ENCODE measurements around the gene MORC2.

Gene MORC2

GRCh38 chr22:30878516-30879414 is 89.8 kb downstream of the MORC2 start:
- no peak for DNase-seq (ENCODE audit: low read depth, low spot score)
- ChIA-PET POLR2A (no interaction called here), CTCF (interaction anchor here (2.3 to 3.2 kb wide), 2 partner anchors 11 to 42 kb away, joined by 6 to 18 read pairs; no protein-coding TSS in a partner anchor)
- TF ChIP-seq, protein P1, sequence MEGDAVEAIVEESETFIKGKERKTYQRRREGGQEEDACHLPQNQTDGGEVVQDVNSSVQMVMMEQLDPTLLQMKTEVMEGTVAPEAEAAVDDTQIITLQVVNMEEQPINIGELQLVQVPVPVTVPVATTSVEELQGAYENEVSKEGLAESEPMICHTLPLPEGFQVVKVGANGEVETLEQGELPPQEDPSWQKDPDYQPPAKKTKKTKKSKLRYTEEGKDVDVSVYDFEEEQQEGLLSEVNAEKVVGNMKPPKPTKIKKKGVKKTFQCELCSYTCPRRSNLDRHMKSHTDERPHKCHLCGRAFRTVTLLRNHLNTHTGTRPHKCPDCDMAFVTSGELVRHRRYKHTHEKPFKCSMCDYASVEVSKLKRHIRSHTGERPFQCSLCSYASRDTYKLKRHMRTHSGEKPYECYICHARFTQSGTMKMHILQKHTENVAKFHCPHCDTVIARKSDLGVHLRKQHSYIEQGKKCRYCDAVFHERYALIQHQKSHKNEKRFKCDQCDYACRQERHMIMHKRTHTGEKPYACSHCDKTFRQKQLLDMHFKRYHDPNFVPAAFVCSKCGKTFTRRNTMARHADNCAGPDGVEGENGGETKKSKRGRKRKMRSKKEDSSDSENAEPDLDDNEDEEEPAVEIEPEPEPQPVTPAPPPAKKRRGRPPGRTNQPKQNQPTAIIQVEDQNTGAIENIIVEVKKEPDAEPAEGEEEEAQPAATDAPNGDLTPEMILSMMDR (IDR thresholded peaks at IDR 0.05; ENCODE audit: insufficient read depth, low read length, missing control alignments) = no peak
- H3K4me3 ChIP-seq (ENCODE audit: low read depth, low read length) = no peak overlapping the region

DNA sequence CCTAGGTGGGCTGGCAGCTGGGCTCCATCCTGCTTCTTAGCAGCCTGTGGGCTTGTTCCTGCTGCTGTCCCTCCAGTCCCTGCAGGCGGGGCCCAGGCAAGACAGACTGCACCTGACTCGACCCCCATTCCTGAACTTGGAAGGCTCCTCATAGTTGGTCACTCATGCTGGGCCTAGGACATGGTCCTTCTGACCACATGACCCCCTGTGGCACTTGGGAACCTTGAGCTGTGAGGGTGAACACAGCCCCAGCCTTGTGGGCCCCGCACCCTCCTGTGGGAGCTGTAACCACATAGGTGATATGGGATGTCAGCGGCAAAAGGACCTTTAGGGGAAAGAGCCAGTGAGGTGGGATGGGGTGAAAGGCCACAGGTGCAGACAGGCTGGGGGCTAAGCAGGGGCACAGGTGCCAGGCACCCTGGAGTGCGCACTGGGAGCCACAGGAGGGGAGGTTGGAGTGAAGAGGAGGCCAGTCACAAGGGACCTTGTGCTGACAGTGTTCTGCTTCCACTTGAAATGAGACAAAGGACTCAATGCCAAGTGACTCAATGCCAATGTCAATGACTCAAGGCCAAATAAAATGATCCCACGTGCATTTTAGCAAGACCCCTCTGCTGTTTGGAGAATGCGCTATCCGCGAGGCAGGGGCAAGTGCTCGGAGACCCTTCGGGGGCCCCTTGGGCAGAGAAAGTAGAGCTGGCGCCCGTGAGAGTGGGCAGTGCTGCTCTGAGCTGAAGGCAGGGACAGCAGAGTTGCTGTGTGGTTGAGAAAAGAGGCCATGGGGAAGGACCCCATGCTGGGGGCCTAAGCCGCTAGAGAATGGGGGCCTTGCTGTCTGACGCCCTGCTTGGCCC is 90.7 kb downstream of the MORC2 start:
- ChIA-PET CTCF (interaction anchor here (2.3 to 3.2 kb wide), 2 partner anchors 12 to 42 kb away, joined by 6 to 18 read pairs; no protein-coding TSS in a partner anchor), POLR2A (no interaction called here)
- no peak for DNase-seq (ENCODE audit: low read depth, low spot score)
- TF ChIP-seq, protein P1 (IDR thresholded peaks at IDR 0.05; ENCODE audit: insufficient read depth, low read length, missing control alignments) = no peak
- no peak overlapping the region for H3K4me3 ChIP-seq (ENCODE audit: low read depth, low read length)

DNA sequence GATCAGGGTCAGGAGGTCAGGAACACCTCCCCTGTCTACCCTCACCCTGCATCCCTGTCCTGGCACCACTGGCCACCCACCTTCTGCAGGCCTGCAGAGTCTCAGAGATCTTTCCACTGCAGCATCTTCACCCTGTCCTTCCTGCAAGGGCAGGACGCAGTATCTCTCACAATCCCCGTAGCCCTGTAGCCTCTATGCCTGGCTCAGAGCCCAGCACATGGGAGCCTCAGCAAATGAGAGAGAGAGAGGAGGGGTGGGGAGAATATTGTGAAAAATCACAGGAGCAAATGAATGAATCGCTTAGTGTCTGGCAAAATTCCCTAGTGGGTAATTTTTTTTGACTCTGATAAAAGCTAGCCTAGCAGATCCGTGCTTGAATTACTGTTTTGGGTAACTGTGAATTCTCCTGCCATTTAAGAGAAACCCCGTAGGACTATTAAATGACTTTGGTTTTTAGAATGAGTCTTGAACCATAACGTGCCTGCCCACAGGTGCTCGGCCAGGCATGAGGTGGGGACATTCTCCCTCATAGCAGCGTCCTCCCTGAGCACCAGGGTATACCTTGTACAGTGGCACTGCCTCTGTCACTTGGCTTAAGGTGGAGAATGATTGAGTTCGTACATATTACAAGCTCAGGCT is 91.5 kb downstream of the MORC2 start:
- TF ChIP-seq, protein P1 (IDR thresholded peaks at IDR 0.05; ENCODE audit: insufficient read depth, low read length, missing control alignments) = no peak
- ChIA-PET CTCF (interaction anchor here (2.3 to 3.2 kb wide), 2 partner anchors 13 to 43 kb away, joined by 6 to 18 read pairs; no protein-coding TSS in a partner anchor), POLR2A (no interaction called here)
- H3K4me3 ChIP-seq (ENCODE audit: low read depth, low read length) = no peak overlapping the region
- no peak for DNase-seq (ENCODE audit: low read depth, low spot score)

DNA sequence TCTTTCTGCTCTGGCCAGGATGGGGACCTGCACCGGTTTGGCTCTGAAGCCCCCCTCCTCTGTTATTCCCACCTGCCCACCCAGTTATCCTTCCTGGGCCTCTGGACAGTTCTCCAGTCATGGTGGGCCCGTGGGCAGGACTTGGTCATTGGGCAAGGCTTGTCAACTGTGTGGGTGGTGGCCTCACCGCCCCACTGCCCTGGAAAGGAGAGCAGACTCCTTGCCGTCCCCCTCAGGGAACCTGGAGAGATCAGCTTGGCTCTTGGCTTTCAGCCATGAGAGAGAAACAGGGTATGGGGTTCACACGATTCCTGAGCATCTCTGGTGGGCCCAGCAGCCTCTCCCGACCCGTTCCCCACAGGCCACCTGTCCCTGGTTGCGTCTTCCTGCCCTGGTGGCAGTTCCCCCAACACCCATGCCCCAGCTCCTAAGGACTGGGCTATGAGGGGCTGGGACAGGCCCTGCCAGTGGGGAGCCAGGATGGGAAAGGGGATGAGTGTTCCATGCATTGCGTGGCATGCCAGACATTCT is 92.3 kb downstream of the MORC2 start:
- POLR2A ChIA-PET = no interaction called here
- TF ChIP-seq, protein P1 (IDR thresholded peaks at IDR 0.05; ENCODE audit: insufficient read depth, low read length, missing control alignments) = no peak
- no peak overlapping the region for H3K4me3 ChIP-seq (ENCODE audit: low read depth, low read length)
- CTCF ChIA-PET = interaction anchor here (2.3 to 3.2 kb wide), 2 partner anchors 14 to 44 kb away, joined by 6 to 18 read pairs; no protein-coding TSS in a partner anchor
- no peak for DNase-seq (ENCODE audit: low read depth, low spot score)

DNA sequence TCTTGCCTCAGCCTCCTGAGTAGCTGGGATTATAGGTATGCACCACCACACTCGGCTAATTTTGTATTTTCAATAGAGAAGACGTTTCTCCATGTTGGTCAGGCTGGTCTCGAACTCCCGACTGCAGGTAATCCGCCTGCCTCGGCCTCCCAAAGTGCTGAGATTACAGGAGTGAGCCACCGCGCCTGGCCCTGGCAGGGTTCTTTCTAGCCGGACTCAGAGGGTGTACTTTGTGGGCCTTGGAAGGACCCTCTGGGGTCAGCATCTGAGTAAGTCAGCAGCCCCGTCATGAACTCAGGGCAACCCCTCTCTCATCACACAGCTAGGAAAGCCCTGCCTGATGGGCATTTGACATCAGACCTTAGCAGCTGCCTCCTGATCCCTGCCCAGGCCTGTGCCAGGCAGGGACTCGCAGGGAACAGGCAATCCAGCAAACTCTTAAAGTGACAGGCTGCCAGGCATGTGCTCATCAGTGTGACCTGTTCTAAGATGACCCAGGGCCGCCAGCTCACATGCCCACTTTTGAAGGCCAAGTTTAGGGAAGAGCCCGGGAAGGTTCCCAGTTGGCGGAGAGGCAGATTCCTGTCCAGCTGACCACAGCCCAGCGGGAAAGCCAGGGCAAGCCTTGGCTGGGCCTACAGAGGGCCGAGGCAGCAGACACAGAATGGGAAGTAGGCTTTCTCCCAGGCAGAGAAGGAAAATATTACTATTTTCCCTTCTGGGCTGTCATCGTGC is 92.9 kb downstream of the MORC2 start:
- DNase-seq (ENCODE audit: low read depth, low spot score) = no peak
- TF ChIP-seq, protein P1 (IDR thresholded peaks at IDR 0.05; ENCODE audit: insufficient read depth, low read length, missing control alignments) = no peak
- H3K4me3 ChIP-seq (ENCODE audit: low read depth, low read length) = no peak overlapping the region
- ChIA-PET POLR2A (no interaction called here), CTCF (interaction anchor here (1.2 to 2.4 kb wide), 2 partner anchors 13 to 44 kb away, joined by 6 read pairs; no protein-coding TSS in a partner anchor)

Measured in AG04449 (cell line).